ENCODE data around the gene XRCC5.

XRCC5 gene

DNA sequence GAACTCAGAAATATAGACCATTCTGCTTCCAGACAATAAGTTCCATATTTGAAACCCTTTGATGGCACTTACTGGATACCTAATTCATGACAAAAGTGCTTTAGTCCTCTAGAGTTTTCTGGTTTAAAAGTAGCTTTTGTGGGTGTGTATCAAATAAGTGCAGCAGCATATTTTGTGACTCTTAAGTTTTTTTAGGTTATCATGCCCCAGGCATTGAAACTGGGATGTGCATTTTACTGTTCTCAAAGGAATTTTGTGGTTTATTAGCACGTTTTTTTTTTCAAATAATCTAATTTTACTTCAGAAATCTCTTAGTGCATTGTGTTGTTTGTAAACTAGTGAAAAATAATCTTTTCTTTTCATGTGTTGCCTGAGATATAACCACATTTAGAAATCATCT, 1.5 kb downstream of the XRCC5 start:
- ATAC-seq = no peak

GRCh38 chr2:216111122-216111521, 2.0 kb downstream of the XRCC5 start:
- TF ChIP-seq ZC3H10 (CRISPR knock-in tag; IDR thresholded peaks at IDR 0.05) = no peak

More for the DNA sequence above, 1.5 kb downstream of the XRCC5 start:
- TF ChIP-seq OSR1 (CRISPR knock-in tag; IDR thresholded peaks at IDR 0.05) (no peak), GLIS3 (CRISPR knock-in tag; IDR thresholded peaks at IDR 0.05) (no peak), TOX (CRISPR knock-in tag; IDR thresholded peaks at IDR 0.05; ENCODE audit: borderline replicate concordance) (no peak), ZFP30 (CRISPR knock-in tag; IDR thresholded peaks at IDR 0.05) (no peak), BACH2 (CRISPR knock-in tag; IDR thresholded peaks at IDR 0.05; ENCODE audit: borderline replicate concordance) (no peak), PATZ1 (CRISPR knock-in tag; IDR thresholded peaks at IDR 0.05; ENCODE audit: borderline replicate concordance) (no peak), PPARA (CRISPR knock-in tag; IDR thresholded peaks at IDR 0.05; ENCODE audit: borderline replicate concordance) (no peak), CSDC2 (CRISPR knock-in tag; IDR thresholded peaks at IDR 0.05) (no peak), ARNTL (CRISPR knock-in tag; IDR thresholded peaks at IDR 0.05; ENCODE audit: borderline replicate concordance, low read depth) (no peak), ZC3H10 (CRISPR knock-in tag; IDR thresholded peaks at IDR 0.05) (no peak), ESRRG (CRISPR knock-in tag; IDR thresholded peaks at IDR 0.05) (no peak), CSRNP3 (CRISPR knock-in tag; IDR thresholded peaks at IDR 0.05) (no peak), ZNF565 (CRISPR knock-in tag; conservative IDR thresholded peaks at IDR 0.05; ENCODE audit: low read depth) (no peak), SNAI2 (CRISPR knock-in tag; IDR thresholded peaks at IDR 0.05) (no peak), RARB (CRISPR knock-in tag; IDR thresholded peaks at IDR 0.05) (no peak), ZFP3 (CRISPR knock-in tag; IDR thresholded peaks at IDR 0.05) (no peak), ZNF70 (CRISPR knock-in tag; IDR thresholded peaks at IDR 0.05) (no peak)
- TF ChIP-seq, protein P1, sequence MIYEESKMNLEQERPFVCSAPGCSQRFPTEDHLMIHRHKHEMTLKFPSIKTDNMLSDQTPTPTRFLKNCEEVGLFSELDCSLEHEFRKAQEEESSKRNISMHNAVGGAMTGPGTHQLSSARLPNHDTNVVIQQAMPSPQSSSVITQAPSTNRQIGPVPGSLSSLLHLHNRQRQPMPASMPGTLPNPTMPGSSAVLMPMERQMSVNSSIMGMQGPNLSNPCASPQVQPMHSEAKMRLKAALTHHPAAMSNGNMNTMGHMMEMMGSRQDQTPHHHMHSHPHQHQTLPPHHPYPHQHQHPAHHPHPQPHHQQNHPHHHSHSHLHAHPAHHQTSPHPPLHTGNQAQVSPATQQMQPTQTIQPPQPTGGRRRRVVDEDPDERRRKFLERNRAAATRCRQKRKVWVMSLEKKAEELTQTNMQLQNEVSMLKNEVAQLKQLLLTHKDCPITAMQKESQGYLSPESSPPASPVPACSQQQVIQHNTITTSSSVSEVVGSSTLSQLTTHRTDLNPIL (CRISPR knock-in tag; IDR thresholded peaks at IDR 0.05; ENCODE audit: low read depth) = no peak
- TF ChIP-seq, protein P2, sequence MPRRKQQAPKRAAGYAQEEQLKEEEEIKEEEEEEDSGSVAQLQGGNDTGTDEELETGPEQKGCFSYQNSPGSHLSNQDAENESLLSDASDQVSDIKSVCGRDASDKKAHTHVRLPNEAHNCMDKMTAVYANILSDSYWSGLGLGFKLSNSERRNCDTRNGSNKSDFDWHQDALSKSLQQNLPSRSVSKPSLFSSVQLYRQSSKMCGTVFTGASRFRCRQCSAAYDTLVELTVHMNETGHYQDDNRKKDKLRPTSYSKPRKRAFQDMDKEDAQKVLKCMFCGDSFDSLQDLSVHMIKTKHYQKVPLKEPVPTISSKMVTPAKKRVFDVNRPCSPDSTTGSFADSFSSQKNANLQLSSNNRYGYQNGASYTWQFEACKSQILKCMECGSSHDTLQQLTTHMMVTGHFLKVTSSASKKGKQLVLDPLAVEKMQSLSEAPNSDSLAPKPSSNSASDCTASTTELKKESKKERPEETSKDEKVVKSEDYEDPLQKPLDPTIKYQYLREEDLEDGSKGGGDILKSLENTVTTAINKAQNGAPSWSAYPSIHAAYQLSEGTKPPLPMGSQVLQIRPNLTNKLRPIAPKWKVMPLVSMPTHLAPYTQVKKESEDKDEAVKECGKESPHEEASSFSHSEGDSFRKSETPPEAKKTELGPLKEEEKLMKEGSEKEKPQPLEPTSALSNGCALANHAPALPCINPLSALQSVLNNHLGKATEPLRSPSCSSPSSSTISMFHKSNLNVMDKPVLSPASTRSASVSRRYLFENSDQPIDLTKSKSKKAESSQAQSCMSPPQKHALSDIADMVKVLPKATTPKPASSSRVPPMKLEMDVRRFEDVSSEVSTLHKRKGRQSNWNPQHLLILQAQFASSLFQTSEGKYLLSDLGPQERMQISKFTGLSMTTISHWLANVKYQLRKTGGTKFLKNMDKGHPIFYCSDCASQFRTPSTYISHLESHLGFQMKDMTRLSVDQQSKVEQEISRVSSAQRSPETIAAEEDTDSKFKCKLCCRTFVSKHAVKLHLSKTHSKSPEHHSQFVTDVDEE (CRISPR knock-in tag; IDR thresholded peaks at IDR 0.05) = no peak
- TF ChIP-seq, protein P3, sequence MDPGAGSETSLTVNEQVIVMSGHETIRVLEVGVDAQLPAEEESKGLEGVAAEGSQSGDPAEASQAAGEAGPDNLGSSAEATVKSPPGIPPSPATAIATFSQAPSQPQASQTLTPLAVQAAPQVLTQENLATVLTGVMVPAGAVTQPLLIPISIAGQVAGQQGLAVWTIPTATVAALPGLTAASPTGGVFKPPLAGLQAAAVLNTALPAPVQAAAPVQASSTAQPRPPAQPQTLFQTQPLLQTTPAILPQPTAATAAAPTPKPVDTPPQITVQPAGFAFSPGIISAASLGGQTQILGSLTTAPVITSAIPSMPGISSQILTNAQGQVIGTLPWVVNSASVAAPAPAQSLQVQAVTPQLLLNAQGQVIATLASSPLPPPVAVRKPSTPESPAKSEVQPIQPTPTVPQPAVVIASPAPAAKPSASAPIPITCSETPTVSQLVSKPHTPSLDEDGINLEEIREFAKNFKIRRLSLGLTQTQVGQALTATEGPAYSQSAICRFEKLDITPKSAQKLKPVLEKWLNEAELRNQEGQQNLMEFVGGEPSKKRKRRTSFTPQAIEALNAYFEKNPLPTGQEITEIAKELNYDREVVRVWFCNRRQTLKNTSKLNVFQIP (CRISPR knock-in tag; IDR thresholded peaks at IDR 0.05; ENCODE audit: borderline replicate concordance, low read depth) = no peak

DNA sequence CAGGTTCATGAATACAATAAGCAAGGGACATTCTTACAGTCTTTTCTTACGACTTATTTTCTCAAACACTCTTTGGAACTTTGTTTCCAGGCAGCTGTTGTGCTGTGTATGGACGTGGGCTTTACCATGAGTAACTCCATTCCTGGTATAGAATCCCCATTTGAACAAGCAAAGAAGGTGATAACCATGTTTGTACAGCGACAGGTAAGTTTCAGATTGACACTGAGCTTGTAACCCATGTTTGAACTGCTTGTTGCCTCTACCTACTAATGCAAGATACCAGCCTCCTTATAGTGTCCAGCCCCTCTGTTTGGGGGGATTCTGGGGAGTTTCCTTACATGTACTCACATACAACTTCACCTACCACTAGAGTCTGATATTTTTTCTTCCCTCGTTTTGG, 3.8 kb downstream of the XRCC5 start:
- no peak for ATAC-seq
- no peak for TF ChIP-seq ZNF70 (CRISPR knock-in tag; IDR thresholded peaks at IDR 0.05)
- no peak for TF ChIP-seq ZFP3 (CRISPR knock-in tag; IDR thresholded peaks at IDR 0.05)
- TF ChIP-seq CSRNP3 (CRISPR knock-in tag; IDR thresholded peaks at IDR 0.05) = no peak
- TF ChIP-seq ZC3H10 (CRISPR knock-in tag; IDR thresholded peaks at IDR 0.05) = no peak
- no peak for TF ChIP-seq PATZ1 (CRISPR knock-in tag; IDR thresholded peaks at IDR 0.05; ENCODE audit: borderline replicate concordance)
- TF ChIP-seq ZFP30 (CRISPR knock-in tag; IDR thresholded peaks at IDR 0.05) = no peak
- TF ChIP-seq OSR1 (CRISPR knock-in tag; IDR thresholded peaks at IDR 0.05) = no peak
- no peak for TF ChIP-seq ZNF8 (CRISPR knock-in tag; IDR thresholded peaks at IDR 0.05)
- no peak for TF ChIP-seq ARNTL (CRISPR knock-in tag; IDR thresholded peaks at IDR 0.05; ENCODE audit: borderline replicate concordance, low read depth)
- TF ChIP-seq, protein P2 (CRISPR knock-in tag; IDR thresholded peaks at IDR 0.05) = no peak

More at GRCh38 chr2:216111122-216111521, 2.0 kb downstream of the XRCC5 start:
- ATAC-seq = no peak
